Esophagus squamous epithelium (tissue), 5 donors: Measurements from ENCODE around the gene SOHLH2. TPM values are rescaled to one million over a fixed set of nuclear protein-coding genes. Genes with fewer than 3 reads are reported as not detected.

Experiments
- DNase-seq: peaks from one replicate; lab custom pipeline; 2025; lab: John Stamatoyannopoulos, UW
- H3K27ac ChIP-seq, 4 donors: fragments of 200-600 bp; sonication (generic); one replicate each; pipeline ENCODE4 v1.5.1; 2016 to 2019; ENCODE audit warnings: mild to moderate bottlenecking in 1 of 4
- H3K27me3 ChIP-seq, 4 donors: fragments of 200-600 bp; sonication (generic); 1 replicate in 3 of 4; 2 replicates in 1 of 4; pipeline versions ENCODE4 v1.5.1 to v1.6.0; 2017 to 2021; ENCODE audit warnings: antibody characterized with exemption in 1 of 4
- H3K36me3 ChIP-seq, 3 donors: fragments of 200-600 bp; sonication (generic); one replicate each; pipeline ENCODE4 v1.5.1; 2016 to 2019
- H3K4me1 ChIP-seq, 3 donors: fragments of 200-600 bp; sonication (generic); one replicate each; pipeline ENCODE4 v1.5.1; 2017 to 2019
- H3K4me3 ChIP-seq, 4 donors: fragments of 200-600 bp; sonication (generic); 1 replicate in 3 of 4; 2 replicates in 1 of 4; pipeline ENCODE4 v1.5.1; 2016 to 2019; ENCODE audit warnings: mild to moderate bottlenecking in 2 of 4, moderate library complexity in 1 of 4
- H3K9me3 ChIP-seq, 3 donors: fragments of 200-600 bp; sonication (generic); one replicate each; pipeline ENCODE4 v1.5.1; 2016 to 2019
- CTCF ChIP-seq, 6 experiments: fragments of 450-650 bp in 4 of 6; fragments of 200-600 bp in 2 of 6; sonication (generic) in 2 of 6; IDR thresholded peaks; one replicate each; pipeline ENCODE4 v1.5.1; 2016 to 2019; ENCODE audit warnings: antibody characterized with exemption in 6 of 6, mild to moderate bottlenecking in 4 of 6, moderate library complexity in 4 of 6
- POLR2A ChIP-seq, 4 donors: fragments of 450-650 bp; IDR thresholded peaks; one replicate each; pipeline ENCODE4 v1.6.1; 2017; ENCODE audit warnings: antibody characterized with exemption in 4 of 4, mild to moderate bottlenecking in 4 of 4, moderate library complexity in 3 of 4
- whole genome bisulfite sequencing, 2 donors: methylation state at CpG; one replicate each; pipeline ENCODE4 v1.1.5; 2018; 5-methylcytosine and 5-hydroxymethylcytosine counted together
- intact Hi-C: fragments of 100-400 bp; cut with DNase I; formaldehyde crosslinking; loops from one replicate; pipeline ENCODE4 v1.15.0; 2022
- total RNA-seq, 4 donors: library from RNA; depleted of rRNA; stranded (reverse); fragments of >200 nt; gene quantifications; one replicate each; pipeline ENCODE4 v1.1.0, GENCODE V29; 2016
- donor health status: DM: yes; HTN: yes; CAD: no.

Gene SOHLH2
- total RNA-seq, 4 donors from 2014 or later = not detected

GRCh38 chr13:36130552-36131221 lies 83.7 kb downstream of the SOHLH2 start:
- TF ChIP-seq CTCF (IDR thresholded peaks at IDR 0.05) (no peak), POLR2A (IDR thresholded peaks at IDR 0.05) (no peak)
- Histone ChIP-seq H3K36me3 (no peaks in the 10 kb centered on the region), H3K27ac (peak overlapping the region; percentile 20 to 85 (median 54)), H3K4me3 (peak overlapping the region; percentile 34 to 74 (median 50)), H3K4me1 (peaks cover 0 to 33% (median 5%) of the 10 kb centered on the region in 3 donors), H3K9me3 (no peaks in the 10 kb centered on the region), H3K27me3 (peaks cover 0 to 39% (median 0%) of the 10 kb centered on the region in 4 donors)
- WGBS, 2 donors = 0 to 5% methylated on average over 5 to 6 of the region's 61 CpGs
- intact Hi-C loops = no loop called here
- no peak for DNase-seq

GRCh38 chr13:36130193-36130551 lies 84.2 kb downstream of the SOHLH2 start:
- peaks cover 0 to 33% (median 5%) of the 10 kb centered on the region in 3 donors for H3K4me1 ChIP-seq
- peak overlapping the region in 1 of 4 donors; percentile 74 for H3K27ac ChIP-seq
- 9 to 14% methylated on average over 12 to 13 of the region's 13 CpGs for WGBS, 2 donors
- no peaks in the 10 kb centered on the region for H3K9me3 ChIP-seq
- intact Hi-C loops = no loop called here
- H3K27me3 ChIP-seq = peaks cover 0 to 39% (median 0%) of the 10 kb centered on the region in 4 donors
- peak overlapping the region; percentile 34 to 74 (median 50) for H3K4me3 ChIP-seq
- TF ChIP-seq CTCF (IDR thresholded peaks at IDR 0.05) (no peak), POLR2A (IDR thresholded peaks at IDR 0.05) (no peak)
- no peak for DNase-seq
- no peaks in the 10 kb centered on the region for H3K36me3 ChIP-seq

GRCh38 chr13:36129539-36129938 lies 84.8 kb downstream of the SOHLH2 start:
- TF ChIP-seq POLR2A (IDR thresholded peaks at IDR 0.05) = no peak
- TF ChIP-seq CTCF (IDR thresholded peaks at IDR 0.05) = no peak
- WGBS, 2 donors = 76 to 83% methylated on average over 4 of the region's 4 CpGs
- no peak for DNase-seq
- no peaks in the 10 kb centered on the region for H3K36me3 ChIP-seq
- H3K27me3 ChIP-seq = peaks cover 0 to 39% (median 0%) of the 10 kb centered on the region in 4 donors
- intact Hi-C loops = no loop called here
- H3K4me1 ChIP-seq = peaks cover 0 to 38% (median 5%) of the 10 kb centered on the region in 3 donors
- peak overlapping the region in 1 of 4 donors; percentile 74 for H3K4me3 ChIP-seq
- H3K27ac ChIP-seq = no peak overlapping the region
- no peaks in the 10 kb centered on the region for H3K9me3 ChIP-seq

GRCh38 chr13:36126491-36126890 lies 87.9 kb downstream of the SOHLH2 start:
- Histone ChIP-seq H3K27ac (peak overlapping the region in 1 of 4 donors; percentile 18), H3K27me3 (peaks cover 0 to 32% (median 0%) of the 10 kb centered on the region in 4 donors), H3K36me3 (no peaks in the 10 kb centered on the region), H3K4me1 (peaks cover 0 to 38% (median 12%) of the 10 kb centered on the region in 3 donors), H3K4me3 (no peak overlapping the region), H3K9me3 (no peaks in the 10 kb centered on the region)
- intact Hi-C loops = no loop called here
- TF ChIP-seq CTCF (IDR thresholded peaks at IDR 0.05) = no peak
- TF ChIP-seq POLR2A (IDR thresholded peaks at IDR 0.05) = no peak
- DNase-seq = no peak
- 69 to 73% methylated on average over 2 to 3 of the region's 3 CpGs for WGBS, 2 donors

- Histone ChIP-seq H3K27ac (no peak overlapping the region), H3K4me3 (no peak overlapping the region), H3K9me3 (no peaks in the 10 kb centered on the region), H3K27me3 (peaks cover 0 to 26% (median 0%) of the 10 kb centered on the region in 4 donors), H3K4me1 (peaks cover 0 to 31% (median 12%) of the 10 kb centered on the region in 3 donors), H3K36me3 (no peaks in the 10 kb centered on the region)
- DNase-seq = no peak
- 90 to 94% methylated on average over 26 to 28 of the region's 28 CpGs for WGBS, 2 donors
- TF ChIP-seq POLR2A (IDR thresholded peaks at IDR 0.05) = no peak
- no peak for TF ChIP-seq CTCF (IDR thresholded peaks at IDR 0.05)
- intact Hi-C loops = no loop called here
These were observed 88.5 kb downstream of the SOHLH2 start for GRCh38 chr13:36125841-36126240.
